Stimulated activated naive CD8-positive, alpha-beta T cell treated with anti-CD3 and anti-CD28 coated beads, Interleukin-15, Interleukin-2, amounts not matched to agents 100 ng/mL and 50 ng/mL, for 24 hours (primary cell): Measurements from ENCODE around the gene TSTD1.

Source experiments
- H3K27ac Mint-ChIP-seq: one replicate; pipeline ENCODE4 v1.8.0; 2021; ENCODE audit warnings: mild to moderate bottlenecking, mixed read lengths
- H3K27me3 Mint-ChIP-seq: one replicate; pipeline ENCODE4 v1.8.0; 2021; ENCODE audit warnings: mixed read lengths
- H3K36me3 Mint-ChIP-seq: one replicate; pipeline ENCODE4 v1.8.0; 2021; ENCODE audit warnings: low read depth, mixed read lengths
- H3K4me1 Mint-ChIP-seq: one replicate; pipeline ENCODE4 v1.8.0; 2021; ENCODE audit warnings: low read depth, mixed read lengths
- H3K4me3 Mint-ChIP-seq: one replicate; pipeline ENCODE4 v1.8.0; 2021; ENCODE audit warnings: mild to moderate bottlenecking, mixed read lengths
- H3K9me3 Mint-ChIP-seq: one replicate; pipeline ENCODE4 v1.8.0; 2021; ENCODE audit warnings: mixed read lengths

Gene TSTD1

DNA sequence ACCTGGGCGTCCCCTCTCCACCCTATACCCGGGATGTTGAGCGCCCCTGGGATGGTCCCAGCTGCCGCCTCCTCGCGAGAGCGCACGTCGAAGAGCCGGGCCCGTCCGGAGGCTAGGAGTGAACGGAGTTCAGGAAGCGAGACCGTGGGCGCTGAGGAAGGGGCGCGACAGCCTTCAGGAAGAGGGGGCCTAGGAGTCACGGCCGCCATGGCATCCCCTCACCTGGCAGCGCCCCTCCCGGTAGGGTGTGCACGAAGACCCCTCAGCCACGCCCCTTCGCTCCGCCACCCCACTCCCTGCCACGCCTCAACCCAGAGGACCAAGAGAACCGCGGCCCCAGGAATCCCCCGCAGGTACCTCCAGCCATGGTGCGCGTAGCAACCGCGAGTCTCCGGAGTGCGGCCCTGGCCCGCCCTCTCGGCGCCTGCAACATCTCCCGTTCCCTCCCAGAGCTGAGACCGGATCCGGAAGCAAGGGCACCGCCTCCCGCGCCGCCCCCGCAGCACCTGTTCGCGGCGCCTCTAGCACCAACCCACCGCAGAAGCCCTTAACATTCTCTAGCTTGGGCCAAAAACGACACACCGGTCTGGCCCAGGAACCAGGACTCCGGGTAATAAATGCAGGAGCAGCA is at the start of gene TSTD1:
TSTD1 (minus strand) TSS at position 442 of the 631 bp plus-strand sequence; CDS start at position 367, 75 bp downstream.
- Mint-ChIP-seq H3K36me3 (peaks cover 49% of the 10 kb centered on the region), H3K9me3 (no peaks in the 10 kb centered on the region), H3K4me1 (peaks cover 64% of the 10 kb centered on the region), H3K27ac (peak within 1 kb of the TSS; percentile 89), H3K4me3 (peak within 1 kb of the TSS; percentile 88), H3K27me3 (no peaks in the 10 kb centered on the region)

- H3K27me3 Mint-ChIP-seq: no peaks in the 10 kb centered on the region
- H3K4me1 Mint-ChIP-seq: peaks cover 14% of the 10 kb centered on the region
- H3K27ac Mint-ChIP-seq: no peak overlapping the region
- H3K36me3 Mint-ChIP-seq: no peaks in the 10 kb centered on the region
- no peak overlapping the region for H3K4me3 Mint-ChIP-seq
- H3K9me3 Mint-ChIP-seq: no peaks in the 10 kb centered on the region
Measured at GRCh38 chr1:161086457-161086856, 47.7 kb upstream of the TSTD1 start.

DNA sequence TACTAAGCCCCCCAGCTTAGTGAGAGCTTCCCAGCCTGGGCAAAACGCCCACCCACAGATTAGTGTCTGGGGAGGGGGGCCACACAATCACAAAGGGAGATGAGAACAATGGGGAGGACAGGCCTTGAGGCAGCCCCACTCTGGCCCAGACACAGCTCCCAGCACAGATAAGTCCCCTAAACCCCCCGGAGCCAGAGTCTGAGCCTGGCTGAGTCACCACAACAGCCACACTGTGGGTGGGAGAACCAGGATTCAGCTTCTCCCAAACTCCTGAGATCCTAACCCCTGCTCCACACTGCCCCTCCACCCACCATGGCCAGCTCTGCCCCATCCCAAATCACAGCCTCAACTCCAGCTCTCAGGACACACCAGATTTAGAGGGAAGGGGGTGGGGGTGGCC is 46.4 kb upstream of the TSTD1 start:
- Mint-ChIP-seq H3K4me3 (no peak overlapping the region), H3K27me3 (no peaks in the 10 kb centered on the region), H3K27ac (no peak overlapping the region), H3K36me3 (no peaks in the 10 kb centered on the region), H3K4me1 (peaks cover 8% of the 10 kb centered on the region), H3K9me3 (no peaks in the 10 kb centered on the region)

GRCh38 chr1:161084597-161084988 is 45.8 kb upstream of the TSTD1 start:
- Mint-ChIP-seq H3K4me1 (peaks cover 7% of the 10 kb centered on the region), H3K36me3 (no peaks in the 10 kb centered on the region), H3K9me3 (no peaks in the 10 kb centered on the region), H3K4me3 (no peak overlapping the region), H3K27ac (peak overlapping the region; percentile 52), H3K27me3 (no peaks in the 10 kb centered on the region)

DNA sequence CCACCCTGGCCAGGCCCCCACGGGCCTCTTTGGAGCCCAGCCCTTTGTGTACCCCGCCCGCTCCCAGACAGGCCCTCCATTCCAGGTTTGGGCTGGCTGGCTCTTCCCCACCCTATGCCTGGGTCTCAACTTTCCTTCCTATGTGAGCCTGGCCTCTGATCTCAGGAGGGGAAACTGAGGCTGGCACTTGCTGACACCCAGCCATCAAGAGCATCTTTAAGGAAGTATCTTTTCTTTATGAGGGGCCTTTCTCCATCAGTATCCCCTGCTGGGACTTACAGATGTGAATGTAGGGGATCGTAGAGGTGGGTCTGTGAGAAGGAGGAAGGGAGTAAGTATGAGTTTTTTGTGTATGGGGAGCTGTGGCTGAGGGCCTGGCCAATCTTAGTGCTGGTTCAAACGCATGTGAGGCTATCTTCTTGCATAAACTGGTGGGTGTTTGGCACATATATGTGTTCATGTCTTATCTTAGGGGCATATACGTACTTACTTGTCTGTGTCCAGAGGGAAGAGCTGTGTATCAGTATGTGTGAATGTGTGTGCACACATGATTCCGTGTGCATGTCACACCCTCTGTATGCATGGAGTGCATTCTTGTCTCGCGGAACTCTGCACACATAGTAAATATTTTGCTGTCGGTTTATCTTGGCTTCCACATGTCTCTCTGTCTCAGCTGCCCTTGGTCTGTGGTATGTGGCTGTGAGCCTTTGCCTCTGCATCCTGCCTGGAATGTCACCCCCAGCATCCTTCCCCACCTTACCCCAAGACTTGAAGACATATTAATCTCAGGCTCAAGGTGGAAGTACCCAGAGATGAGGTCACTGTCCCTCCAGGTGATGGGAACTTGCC is 45.2 kb upstream of the TSTD1 start:
- H3K4me1 Mint-ChIP-seq: peaks cover 7% of the 10 kb centered on the region
- H3K27me3 Mint-ChIP-seq: no peaks in the 10 kb centered on the region
- H3K4me3 Mint-ChIP-seq: no peak overlapping the region
- no peak overlapping the region for H3K27ac Mint-ChIP-seq
- no peaks in the 10 kb centered on the region for H3K9me3 Mint-ChIP-seq
- no peaks in the 10 kb centered on the region for H3K36me3 Mint-ChIP-seq

GRCh38 chr1:161082996-161083747 is 44.4 kb upstream of the TSTD1 start:
- Mint-ChIP-seq H3K4me3 (no peak overlapping the region), H3K36me3 (no peaks in the 10 kb centered on the region), H3K4me1 (peaks cover 7% of the 10 kb centered on the region), H3K27me3 (no peaks in the 10 kb centered on the region), H3K9me3 (no peaks in the 10 kb centered on the region), H3K27ac (no peak overlapping the region)

GRCh38 chr1:161082483-161082882 is 43.7 kb upstream of the TSTD1 start:
- peaks cover 7% of the 10 kb centered on the region for H3K4me1 Mint-ChIP-seq
- no peaks in the 10 kb centered on the region for H3K36me3 Mint-ChIP-seq
- no peak overlapping the region for H3K27ac Mint-ChIP-seq
- no peak overlapping the region for H3K4me3 Mint-ChIP-seq
- H3K9me3 Mint-ChIP-seq: no peaks in the 10 kb centered on the region
- H3K27me3 Mint-ChIP-seq: no peaks in the 10 kb centered on the region

DNA sequence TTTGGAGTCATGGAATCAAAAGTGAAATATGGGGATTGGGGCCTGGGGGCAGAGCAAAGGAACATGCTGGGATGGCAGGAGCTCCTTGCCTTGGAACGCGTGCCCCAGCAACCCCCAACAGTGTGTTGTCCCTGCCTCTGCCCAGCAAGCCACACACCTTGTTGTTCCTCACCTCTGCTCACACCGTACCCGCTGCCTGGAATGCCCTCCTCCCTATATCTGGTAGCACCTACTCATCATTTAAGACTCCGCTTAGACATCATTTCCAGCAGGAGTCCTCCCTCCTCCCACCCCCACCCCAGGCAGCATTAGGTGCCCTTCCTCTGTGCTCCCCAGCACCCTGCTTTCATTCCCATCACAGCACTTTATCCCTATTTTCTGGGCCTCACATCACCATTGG is 42.8 kb upstream of the TSTD1 start:
- no peak overlapping the region for H3K4me3 Mint-ChIP-seq
- H3K4me1 Mint-ChIP-seq: peaks cover 7% of the 10 kb centered on the region
- no peak overlapping the region for H3K27ac Mint-ChIP-seq
- H3K9me3 Mint-ChIP-seq: no peaks in the 10 kb centered on the region
- no peaks in the 10 kb centered on the region for H3K27me3 Mint-ChIP-seq
- no peaks in the 10 kb centered on the region for H3K36me3 Mint-ChIP-seq

- Mint-ChIP-seq H3K36me3 (no peaks in the 10 kb centered on the region), H3K27ac (no peak overlapping the region), H3K9me3 (no peaks in the 10 kb centered on the region), H3K27me3 (no peaks in the 10 kb centered on the region), H3K4me3 (no peak overlapping the region), H3K4me1 (peaks cover 7% of the 10 kb centered on the region)
Measured at GRCh38 chr1:161080441-161081405, 42.0 kb upstream of the TSTD1 start.

DNA sequence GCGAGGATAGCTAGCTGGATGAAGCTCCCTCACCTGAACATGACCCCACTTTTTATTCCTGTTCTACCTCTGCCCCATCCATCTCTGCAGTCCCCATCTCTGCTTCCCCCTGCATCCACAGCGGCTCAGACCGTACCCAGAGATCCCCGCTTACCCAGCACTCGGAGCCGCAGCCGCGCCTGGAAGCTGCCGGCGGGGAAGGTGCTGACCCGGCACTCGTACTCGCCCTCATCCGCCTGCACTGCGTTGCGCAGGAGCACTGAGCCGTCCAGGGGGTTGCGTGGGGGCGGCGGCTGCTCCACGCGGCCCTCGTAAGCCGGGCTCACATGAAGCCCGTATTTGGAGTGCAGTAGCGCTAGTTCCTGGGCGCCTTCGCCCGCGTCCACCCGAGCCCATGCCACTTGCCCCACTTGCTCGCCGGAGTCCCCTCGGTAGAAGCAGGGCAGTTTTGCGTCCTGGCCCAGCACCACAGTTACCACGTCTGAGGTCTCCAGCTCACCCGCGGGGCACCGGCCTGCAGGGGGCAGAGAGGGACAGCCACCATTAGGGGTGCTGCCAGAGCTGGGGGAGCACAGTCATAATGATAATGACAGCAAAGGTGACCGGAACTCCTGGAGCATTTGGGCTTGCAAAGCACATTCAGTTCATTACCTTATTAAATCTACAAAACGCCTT is 40.8 kb upstream of the TSTD1 start:
- H3K4me1 Mint-ChIP-seq: peaks cover 7% of the 10 kb centered on the region

DNA sequence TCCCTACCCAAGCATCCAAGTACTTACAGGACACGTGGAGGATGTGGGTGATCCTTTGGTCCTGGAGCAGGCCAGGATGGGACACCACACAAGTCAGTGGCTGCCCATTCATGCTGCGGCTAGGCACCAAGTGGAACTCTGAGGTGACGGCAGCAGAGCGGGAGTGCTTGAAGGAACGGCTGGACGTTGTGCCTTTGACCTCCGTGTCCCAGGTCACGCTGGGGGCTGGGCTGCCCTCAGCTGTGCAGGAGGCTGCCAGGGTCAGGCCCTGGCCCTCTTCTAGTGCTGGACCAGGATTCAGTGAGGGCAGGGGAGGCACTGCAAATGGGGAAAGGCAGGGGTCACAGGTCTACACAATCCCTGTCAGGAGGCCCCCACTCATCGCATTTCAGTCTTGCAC is 38.7 kb upstream of the TSTD1 start:
- Mint-ChIP-seq H3K36me3 (no peaks in the 10 kb centered on the region), H3K9me3 (no peaks in the 10 kb centered on the region), H3K4me1 (peaks cover 7% of the 10 kb centered on the region), H3K4me3 (no peak overlapping the region), H3K27ac (no peak overlapping the region), H3K27me3 (no peaks in the 10 kb centered on the region)

More for the DNA sequence above, 40.8 kb upstream of the TSTD1 start:
- no peak overlapping the region for H3K27ac Mint-ChIP-seq
- H3K4me3 Mint-ChIP-seq: no peak overlapping the region
- no peaks in the 10 kb centered on the region for H3K36me3 Mint-ChIP-seq
- H3K9me3 Mint-ChIP-seq: no peaks in the 10 kb centered on the region
- no peaks in the 10 kb centered on the region for H3K27me3 Mint-ChIP-seq

- Mint-ChIP-seq H3K36me3 (no peaks in the 10 kb centered on the region), H3K27me3 (no peaks in the 10 kb centered on the region), H3K9me3 (no peaks in the 10 kb centered on the region), H3K4me3 (no peak overlapping the region), H3K27ac (no peak overlapping the region), H3K4me1 (peaks cover 17% of the 10 kb centered on the region)
Measured at GRCh38 chr1:161076410-161076809, 37.6 kb upstream of the TSTD1 start.

GRCh38 chr1:161074676-161075368 is 36.1 kb upstream of the TSTD1 start:
- Mint-ChIP-seq H3K9me3 (no peaks in the 10 kb centered on the region), H3K4me1 (peaks cover 26% of the 10 kb centered on the region), H3K4me3 (no peak overlapping the region), H3K36me3 (no peaks in the 10 kb centered on the region), H3K27ac (no peak overlapping the region), H3K27me3 (no peaks in the 10 kb centered on the region)
